Nephron progenitor cell (in vitro differentiated cells): ENCODE measurements around the gene WDR44.
A peak's percentile ranks its signal among the peaks of the same experiment; 100 is the strongest.

Experiments
- DNase-seq: peaks from one replicate; pipeline ENCODE4 v3.0.0; 2021
- H3K27ac Mint-ChIP-seq: 2 replicates; pipeline ENCODE4 v1.8.0; 2021; ENCODE audit warnings: mild to moderate bottlenecking, moderate library complexity, mixed read lengths
- H3K27me3 Mint-ChIP-seq: 2 replicates; pipeline ENCODE4 v1.8.0; 2021; ENCODE audit warnings: mild to moderate bottlenecking, low read depth, mixed read lengths; ENCODE audit not compliant: poor library complexity
- H3K36me3 Mint-ChIP-seq: 2 replicates; pipeline ENCODE4 v1.8.0; 2021; ENCODE audit warnings: low read depth, mixed read lengths
- H3K4me1 Mint-ChIP-seq: 2 replicates; pipeline ENCODE4 v1.8.0; 2021; ENCODE audit warnings: mixed read lengths
- H3K4me3 Mint-ChIP-seq: 2 replicates; pipeline ENCODE4 v1.8.0; 2021; ENCODE audit warnings: mild to moderate bottlenecking, moderate library complexity, mixed read lengths
- H3K9me3 Mint-ChIP-seq: 2 replicates; pipeline ENCODE4 v1.8.0; 2021; ENCODE audit warnings: mild to moderate bottlenecking, moderate library complexity, mixed read lengths
- TF ChIP-seq, protein P1 (sequence below): fragments of 200-600 bp; sonication (generic); IDR thresholded peaks from 2 replicates; pipeline ENCODE4 v1.5.0; 2021; ENCODE audit warnings: antibody characterized with exemption

WDR44 gene

GRCh38 chrX:118353081-118353850 is 7.4 kb downstream of the WDR44 start:
- Mint-ChIP-seq H3K27ac (no peak overlapping the region), H3K9me3 (no peaks in the 10 kb centered on the region), H3K4me1 (peaks cover 36% of the 10 kb centered on the region), H3K4me3 (no peak overlapping the region), H3K36me3 (no peaks in the 10 kb centered on the region), H3K27me3 (no peaks in the 10 kb centered on the region)
- no peak for DNase-seq
- TF ChIP-seq, protein P1, sequence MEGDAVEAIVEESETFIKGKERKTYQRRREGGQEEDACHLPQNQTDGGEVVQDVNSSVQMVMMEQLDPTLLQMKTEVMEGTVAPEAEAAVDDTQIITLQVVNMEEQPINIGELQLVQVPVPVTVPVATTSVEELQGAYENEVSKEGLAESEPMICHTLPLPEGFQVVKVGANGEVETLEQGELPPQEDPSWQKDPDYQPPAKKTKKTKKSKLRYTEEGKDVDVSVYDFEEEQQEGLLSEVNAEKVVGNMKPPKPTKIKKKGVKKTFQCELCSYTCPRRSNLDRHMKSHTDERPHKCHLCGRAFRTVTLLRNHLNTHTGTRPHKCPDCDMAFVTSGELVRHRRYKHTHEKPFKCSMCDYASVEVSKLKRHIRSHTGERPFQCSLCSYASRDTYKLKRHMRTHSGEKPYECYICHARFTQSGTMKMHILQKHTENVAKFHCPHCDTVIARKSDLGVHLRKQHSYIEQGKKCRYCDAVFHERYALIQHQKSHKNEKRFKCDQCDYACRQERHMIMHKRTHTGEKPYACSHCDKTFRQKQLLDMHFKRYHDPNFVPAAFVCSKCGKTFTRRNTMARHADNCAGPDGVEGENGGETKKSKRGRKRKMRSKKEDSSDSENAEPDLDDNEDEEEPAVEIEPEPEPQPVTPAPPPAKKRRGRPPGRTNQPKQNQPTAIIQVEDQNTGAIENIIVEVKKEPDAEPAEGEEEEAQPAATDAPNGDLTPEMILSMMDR: no peak

GRCh38 chrX:118355225-118355920 is 9.5 kb downstream of the WDR44 start:
- TF ChIP-seq, protein P1: no peak
- Mint-ChIP-seq H3K9me3 (no peaks in the 10 kb centered on the region), H3K4me1 (peaks cover 22% of the 10 kb centered on the region), H3K36me3 (no peaks in the 10 kb centered on the region), H3K27me3 (no peaks in the 10 kb centered on the region), H3K4me3 (no peak overlapping the region), H3K27ac (no peak overlapping the region)
- no peak for DNase-seq

DNA sequence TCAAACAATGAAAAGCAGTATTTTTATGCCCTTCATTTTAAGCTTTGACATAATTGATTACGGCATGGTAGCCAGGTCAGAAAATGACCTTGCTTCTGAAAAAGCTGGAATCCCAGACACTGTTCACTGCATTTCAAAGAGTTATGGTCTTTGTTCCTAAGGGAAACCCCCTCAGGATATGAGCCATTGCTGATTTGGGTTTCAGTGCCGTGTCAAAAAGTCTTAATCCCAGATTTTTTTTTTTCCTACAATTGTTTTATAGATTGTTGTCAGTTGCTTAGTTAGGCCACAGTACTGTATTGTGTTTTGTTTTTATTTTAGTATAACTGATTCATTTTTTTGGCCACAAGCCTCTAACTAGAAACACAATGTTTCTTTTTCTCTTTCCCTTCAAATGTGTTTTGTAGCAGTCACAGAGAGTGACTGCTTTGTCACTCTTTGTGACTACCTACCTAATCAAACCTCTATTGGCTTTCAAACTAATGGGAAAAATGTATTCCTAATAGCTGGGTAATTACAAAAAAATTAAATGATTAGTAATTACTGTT is 10.3 kb downstream of the WDR44 start:
- no peak for DNase-seq
- H3K9me3 Mint-ChIP-seq: no peaks in the 10 kb centered on the region
- H3K4me1 Mint-ChIP-seq: peaks cover 27% of the 10 kb centered on the region
- H3K4me3 Mint-ChIP-seq: no peak overlapping the region
- no peaks in the 10 kb centered on the region for H3K27me3 Mint-ChIP-seq
- H3K36me3 Mint-ChIP-seq: no peaks in the 10 kb centered on the region
- H3K27ac Mint-ChIP-seq: peak overlapping the region; percentile 61
- TF ChIP-seq, protein P1: no peak

DNA sequence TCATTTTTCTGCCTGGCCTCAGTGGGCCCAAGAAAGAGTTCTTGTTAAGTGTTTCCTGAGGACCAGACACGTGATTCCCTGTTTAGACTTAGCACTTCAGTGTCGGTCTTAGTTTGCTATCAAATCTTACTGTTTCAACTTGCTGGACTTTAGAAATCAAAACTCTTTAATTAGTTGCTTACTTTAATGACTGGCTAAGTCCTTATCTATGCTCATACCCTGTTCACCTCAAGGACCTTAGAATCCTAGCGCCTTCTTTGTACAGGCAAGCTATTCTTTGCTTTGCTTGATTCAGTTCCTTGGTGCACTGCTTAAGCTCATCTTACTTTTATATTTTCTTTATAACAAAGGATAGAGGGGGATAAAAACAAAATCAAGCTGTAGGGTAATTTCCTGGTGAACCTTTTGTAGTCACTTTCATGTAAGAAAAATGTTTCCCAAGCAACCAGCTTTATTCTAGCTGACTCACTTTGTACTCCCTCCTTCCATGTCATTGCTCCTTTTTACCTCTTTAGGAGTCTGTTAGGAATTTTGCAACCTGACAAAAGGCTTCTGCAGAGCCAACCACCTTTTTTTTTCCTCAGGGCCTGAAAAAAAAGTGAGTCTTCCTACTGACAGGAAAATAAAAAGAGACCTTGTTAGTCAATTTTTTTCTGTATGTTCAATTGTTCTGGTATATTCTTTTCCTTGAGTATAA is 14.7 kb downstream of the WDR44 start:
- Mint-ChIP-seq H3K36me3 (no peaks in the 10 kb centered on the region), H3K4me3 (no peak overlapping the region), H3K9me3 (no peaks in the 10 kb centered on the region), H3K27ac (peak overlapping the region; percentile 89), H3K4me1 (peaks cover 18% of the 10 kb centered on the region), H3K27me3 (no peaks in the 10 kb centered on the region)
- TF ChIP-seq, protein P1: no peak
- DNase-seq: no peak

DNA sequence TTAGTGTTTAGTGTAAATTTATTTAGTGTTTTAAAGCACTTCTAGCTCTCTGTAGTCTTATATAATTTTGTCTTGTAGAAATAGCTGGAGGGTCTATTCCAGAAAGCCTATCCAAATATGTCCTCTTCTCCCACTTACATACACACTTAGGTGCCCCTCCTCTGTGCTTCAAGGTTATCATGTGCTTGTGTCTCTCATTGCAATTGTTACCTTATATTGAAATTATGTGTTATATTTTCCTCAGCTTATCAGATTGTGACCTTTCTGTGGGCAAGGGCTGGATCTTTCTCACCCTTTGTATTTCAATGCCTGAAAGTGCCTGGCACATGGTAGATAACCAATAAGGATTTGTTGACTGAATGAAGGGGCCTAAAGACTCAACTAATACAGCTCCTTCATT is 18.4 kb downstream of the WDR44 start:
- H3K9me3 Mint-ChIP-seq: no peaks in the 10 kb centered on the region
- peaks cover 12% of the 10 kb centered on the region for H3K4me1 Mint-ChIP-seq
- TF ChIP-seq, protein P1: no peak
- no peak for DNase-seq
- no peak overlapping the region for H3K4me3 Mint-ChIP-seq
- H3K27me3 Mint-ChIP-seq: no peaks in the 10 kb centered on the region
- H3K27ac Mint-ChIP-seq: no peak overlapping the region
- peaks cover 19% of the 10 kb centered on the region for H3K36me3 Mint-ChIP-seq
